ENCODE data around the gene KCND2. TPM values are rescaled to one million over a fixed set of nuclear protein-coding genes. Genes with fewer than 3 reads are reported as not detected.

Gene KCND2
- total and polyA plus RNA-seq, 2 of the 4 experiments (the other 2 are of a cell fraction) = under 0.01 TPM; not detected in 1

GRCh38 chr7:120274482-120274881, 1.5 kb downstream of the KCND2 start:
- CTCF ChIA-PET = no interaction called here
- H2BK5ac ChIP-seq (ENCODE audit: low read depth, low read length, poor library complexity, severe bottlenecking) = no peak overlapping the region
- H4K8ac ChIP-seq (ENCODE audit: low read depth in 2 of 2, low read length in 2 of 2) = no peak overlapping the region
- no peak overlapping the region for H3K4me2 ChIP-seq (ENCODE audit: low read depth, low read length)
- WGBS, 2 experiments (ENCODE audit: extremely low coverage in 2 of 2, insufficient read length in 1 of 2) = no CpG with 5 or more reads among the region's 16 CpGs
- no peak overlapping the region for H3K27ac ChIP-seq (ENCODE audit: insufficient read depth, low read length)
- intact Hi-C loops (cut with micrococcal nuclease) = loop anchor here (10.0 kb wide), 2 partner anchors 450 to 590 kb away; no protein-coding TSS in a partner anchor
- in situ Hi-C loops (cut with MboI; ENCODE audit: low sequenced_read_pairs) = loop anchor here (10.0 kb wide), 1 partner anchor 1000 kb away; no protein-coding TSS in a partner anchor
- ATAC-seq (ENCODE audit: low read depth) (no peak), DNase-seq (no peak)
- no peak overlapping the region for H3K9ac ChIP-seq (ENCODE audit: low read depth, low read length)
- H3K9me1 ChIP-seq (ENCODE audit: insufficient read depth, low read length) = no peaks in the 10 kb centered on the region
- POLR2A ChIA-PET (ENCODE audit: unreplicated experiment) = no interaction called here
- no peak overlapping the region for H3K4me3 ChIP-seq (ENCODE audit: insufficient read depth, low read depth, low read length)
- no peak overlapping the region for H2AK9ac ChIP-seq (replicated peaks; ENCODE audit: low read depth, low read length, poor library complexity)
- H4K91ac ChIP-seq (ENCODE audit: insufficient read depth, low read depth, low read length) = no peak overlapping the region
- H2AK5ac ChIP-seq (ENCODE audit: low read depth, low read length) = no peak overlapping the region
- no peaks in the 10 kb centered on the region for H3K36me3 ChIP-seq (ENCODE audit: control insufficient read depth, insufficient read depth, low read length)
- H2BK120ac ChIP-seq (ENCODE audit: low read depth, low read length) = no peak overlapping the region
- no peak overlapping the region for H3K23ac ChIP-seq (ENCODE audit: low read depth, low read length)
- no peak overlapping the region for H3K18ac ChIP-seq (ENCODE audit: low read depth, low read length)
- H3K14ac ChIP-seq (replicated peaks; ENCODE audit: low read depth, low read length) = no peak overlapping the region
- no peak overlapping the region for H3K4ac ChIP-seq (ENCODE audit: low read depth, low read length)
- no peaks in the 10 kb centered on the region for H3K79me1 ChIP-seq (ENCODE audit: low read depth in 1 of 2, low read length in 2 of 2)
- no TSS peak for BruUV-seq (replicated peaks)
- no peak overlapping the region for H2AFZ ChIP-seq (replicated peaks; ENCODE audit: low read length, poor library complexity)
- H2BK20ac ChIP-seq (ENCODE audit: low read depth, low read length) = no peak overlapping the region
- no peaks in the 10 kb centered on the region for H3K4me1 ChIP-seq (ENCODE audit: control insufficient read depth, insufficient read depth, low read length)
- H3K56ac ChIP-seq (ENCODE audit: extremely low read depth, insufficient read depth, low read length) = no peak overlapping the region
- H2BK15ac ChIP-seq (ENCODE audit: low read depth, low read length) = no peak overlapping the region
- H3K9me3 ChIP-seq (ENCODE audit: control insufficient read depth, insufficient read depth, low read length) = no peaks in the 10 kb centered on the region
- H4K20me1 ChIP-seq (ENCODE audit: insufficient read depth, low read length) = no peaks in the 10 kb centered on the region
- TF ChIP-seq RAD21 (IDR thresholded peaks at IDR 0.05; ENCODE audit: low read length) (no peak), MAZ (IDR thresholded peaks at IDR 0.05; ENCODE audit: borderline replicate concordance, low read depth, low read length) (no peak), POLR2A (IDR thresholded peaks at IDR 0.05; ENCODE audit: low read depth, low read length) (no peak), NFE2L2 (IDR thresholded peaks at IDR 0.05; ENCODE audit: low read depth, low read length) (no peak), BHLHE40 (IDR thresholded peaks at IDR 0.05; ENCODE audit: low read depth, low read length) (no peak), FOS (IDR thresholded peaks at IDR 0.05; ENCODE audit: low read depth, low read length) (no peak), CHD1 (IDR thresholded peaks at IDR 0.05; ENCODE audit: low read depth, low read length) (no peak), CEBPB (IDR thresholded peaks at IDR 0.05; ENCODE audit: low read depth, low read length) (no peak), ELK1 (IDR thresholded peaks at IDR 0.05; ENCODE audit: borderline replicate concordance, low read depth, low read length) (no peak), RCOR1 (IDR thresholded peaks at IDR 0.05; ENCODE audit: insufficient replicate concordance, low read length) (no peak), MAFK (IDR thresholded peaks at IDR 0.05; ENCODE audit: low read depth, low read length) (no peak), CTCF (conservative IDR thresholded peaks at IDR 0.05; ENCODE audit: low read depth, low read length) (no peak), USF2 (IDR thresholded peaks at IDR 0.05; ENCODE audit: low read depth, low read length) (no peak), MXI1 (IDR thresholded peaks at IDR 0.05; ENCODE audit: borderline replicate concordance, low read depth, low read length) (no peak)
- H3K27me3 ChIP-seq (ENCODE audit: control insufficient read depth, insufficient read depth, low read length) = peaks cover 17% of the 10 kb centered on the region
- H4K5ac ChIP-seq (ENCODE audit: low read depth, low read length) = no peak overlapping the region
- dilution Hi-C loops (cut with HindIII; ENCODE audit: low sequenced_read_pairs, unreplicated experiment) = no loop called here
